Measurements from ENCODE around the gene FRMPD4. TPM values are rescaled to one million over a fixed set of nuclear protein-coding genes. Genes with fewer than 3 reads are reported as not detected.

Gene FRMPD4
- total and polyA plus RNA-seq, 2 donors (not counting 3 experiments of a cell fraction or from before 2014, with no cell fraction given): not detected

- intact Hi-C loops (cut with micrococcal nuclease): no loop called here
- TF ChIP-seq FOS (IDR thresholded peaks at IDR 0.05; ENCODE audit: borderline replicate concordance, insufficient read depth, low read length) (no peak), MYC (IDR thresholded peaks at IDR 0.05; ENCODE audit: low read depth, low read length) (no peak), EZH2 (IDR thresholded peaks at IDR 0.05; ENCODE audit: borderline replicate concordance, low read depth, low read length, severe bottlenecking) (no peak), POLR2AphosphoS5 (IDR thresholded peaks at IDR 0.05; ENCODE audit: insufficient read depth, low read depth, low read length) (no peak), POLR2A (IDR thresholded peaks at IDR 0.05; ENCODE audit: low read depth, low read length) (no peak), GATA2 (IDR thresholded peaks at IDR 0.05; ENCODE audit: insufficient read depth, insufficient read length, low read depth, low read length) (no peak)
- TF ChIP-seq, protein P1, sequence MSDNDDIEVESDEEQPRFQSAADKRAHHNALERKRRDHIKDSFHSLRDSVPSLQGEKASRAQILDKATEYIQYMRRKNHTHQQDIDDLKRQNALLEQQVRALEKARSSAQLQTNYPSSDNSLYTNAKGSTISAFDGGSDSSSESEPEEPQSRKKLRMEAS (IDR thresholded peaks at IDR 0.05; ENCODE audit: insufficient read depth, insufficient read length): no peak
- TF ChIP-seq, protein P2, sequence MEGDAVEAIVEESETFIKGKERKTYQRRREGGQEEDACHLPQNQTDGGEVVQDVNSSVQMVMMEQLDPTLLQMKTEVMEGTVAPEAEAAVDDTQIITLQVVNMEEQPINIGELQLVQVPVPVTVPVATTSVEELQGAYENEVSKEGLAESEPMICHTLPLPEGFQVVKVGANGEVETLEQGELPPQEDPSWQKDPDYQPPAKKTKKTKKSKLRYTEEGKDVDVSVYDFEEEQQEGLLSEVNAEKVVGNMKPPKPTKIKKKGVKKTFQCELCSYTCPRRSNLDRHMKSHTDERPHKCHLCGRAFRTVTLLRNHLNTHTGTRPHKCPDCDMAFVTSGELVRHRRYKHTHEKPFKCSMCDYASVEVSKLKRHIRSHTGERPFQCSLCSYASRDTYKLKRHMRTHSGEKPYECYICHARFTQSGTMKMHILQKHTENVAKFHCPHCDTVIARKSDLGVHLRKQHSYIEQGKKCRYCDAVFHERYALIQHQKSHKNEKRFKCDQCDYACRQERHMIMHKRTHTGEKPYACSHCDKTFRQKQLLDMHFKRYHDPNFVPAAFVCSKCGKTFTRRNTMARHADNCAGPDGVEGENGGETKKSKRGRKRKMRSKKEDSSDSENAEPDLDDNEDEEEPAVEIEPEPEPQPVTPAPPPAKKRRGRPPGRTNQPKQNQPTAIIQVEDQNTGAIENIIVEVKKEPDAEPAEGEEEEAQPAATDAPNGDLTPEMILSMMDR (IDR thresholded peaks at IDR 0.05; ENCODE audit: extremely low read depth in 1 of 2, insufficient read depth in 1 of 2, low read depth in 1 of 2, low read length in 2 of 2): no peak
- POLR2A ChIA-PET: no interaction called here
Measured at GRCh38 chrX:12661464-12661863, 523.2 kb downstream of the FRMPD4 start.

More at GRCh38 chrX:12661464-12661863, 523.2 kb downstream of the FRMPD4 start:
- Histone ChIP-seq H3K27me3 (ENCODE audit: control insufficient read depth in 2 of 2, insufficient read depth in 2 of 2, low read length in 2 of 2) (no peaks in the 10 kb centered on the region), H2AFZ (ENCODE audit: low read depth, low read length) (no peak overlapping the region), H3K9me3 (replicated peaks; ENCODE audit: control insufficient read depth, insufficient read depth, low read length) (no peaks in the 10 kb centered on the region), H3K27ac (ENCODE audit: insufficient read depth, low read depth, low read length) (no peak overlapping the region), H3K4me3 (replicated peaks in 1 of 3; ENCODE audit: insufficient read depth in 1 of 3, low read depth in 1 of 3, low read length in 3 of 3) (no peak overlapping the region), H3K4me1 (ENCODE audit: control insufficient read depth, extremely low read depth, insufficient read depth, low read length) (no peaks in the 10 kb centered on the region), H3K36me3 (ENCODE audit: control insufficient read depth in 2 of 2, extremely low read depth in 1 of 2, insufficient read depth in 2 of 2, low read length in 2 of 2) (no peaks in the 10 kb centered on the region), H4K20me1 (replicated peaks; ENCODE audit: control insufficient read depth, extremely low read depth, insufficient read depth, low read length) (no peaks in the 10 kb centered on the region), H3K9me1 (replicated peaks; ENCODE audit: control insufficient read depth, extremely low read depth, insufficient read depth, low read length) (no peaks in the 10 kb centered on the region), H3K9ac (replicated peaks; ENCODE audit: extremely low read depth, insufficient read depth, low read length) (no peak overlapping the region), H3K79me2 (ENCODE audit: control insufficient read depth, insufficient read depth, low read length) (no peaks in the 10 kb centered on the region), H3K4me2 (ENCODE audit: insufficient read depth, low read length) (no peak overlapping the region)
- CTCF ChIA-PET: no interaction called here
- dilution Hi-C loops (cut with MboI; ENCODE audit: extremely low pct_ligation_motif_present, low sequenced_read_pairs): no loop called here
- FAIRE-seq: no peak
- no peak for DNase-seq (ENCODE audit: low read depth, low spot score)
- BruUV-seq (replicated peaks): no TSS peak
